ENCODE measurements around the gene ARHGAP26. TPM values are rescaled to one million over a fixed set of nuclear protein-coding genes. Genes with fewer than 3 reads are reported as not detected.

The ARHGAP26 gene
- total and polyA plus RNA-seq, 2 donors (not counting 3 experiments of a cell fraction or from before 2014, with no cell fraction given) = 3.1 to 16.2 TPM

DNA sequence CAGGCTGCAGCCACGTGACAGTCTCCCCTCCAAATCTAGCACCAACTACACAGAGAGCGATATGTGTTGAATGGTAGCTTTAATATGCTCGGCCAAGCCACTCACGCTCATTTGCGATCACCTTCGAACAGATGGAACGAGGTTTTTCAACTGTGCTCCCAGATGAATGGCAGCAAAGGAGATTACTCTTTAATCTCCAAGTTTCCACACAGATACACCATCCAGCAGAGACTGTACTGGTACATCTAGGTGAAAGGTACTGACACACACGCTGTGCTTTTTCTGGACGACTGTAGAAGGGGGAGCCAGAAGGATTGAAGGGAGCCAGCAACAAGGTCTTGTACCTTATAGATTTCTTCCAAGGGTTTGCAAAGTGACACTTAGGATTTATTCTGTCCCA, 369.4 kb downstream of the ARHGAP26 start:
- H3K9me3 ChIP-seq (replicated peaks; ENCODE audit: control insufficient read depth, insufficient read depth, low read length) = no peaks in the 10 kb centered on the region
- no peaks in the 10 kb centered on the region for H3K27me3 ChIP-seq (ENCODE audit: control insufficient read depth in 2 of 2, insufficient read depth in 2 of 2, low read length in 2 of 2)
- no peaks in the 10 kb centered on the region for H3K9me1 ChIP-seq (replicated peaks; ENCODE audit: control insufficient read depth, extremely low read depth, insufficient read depth, low read length)
- H3K4me3 ChIP-seq (replicated peaks in 1 of 3; ENCODE audit: insufficient read depth in 1 of 3, low read depth in 1 of 3, low read length in 3 of 3) = no peak overlapping the region
- BruUV-seq (replicated peaks) = no TSS peak
- H4K20me1 ChIP-seq (replicated peaks; ENCODE audit: control insufficient read depth, extremely low read depth, insufficient read depth, low read length) = no peaks in the 10 kb centered on the region
- ChIA-PET CTCF (interaction anchor here (1.1 to 4.4 kb wide), 4 partner anchors 9 to 264 kb away, joined by 3 to 18 read pairs (median 4); partner anchors contain the start of gene NR3C1), POLR2A (interaction anchor here (0.6 kb wide), 1 partner anchor 38 kb away, joined by 6 read pairs; no protein-coding TSS in a partner anchor)
- TF ChIP-seq POLR2AphosphoS5 (IDR thresholded peaks at IDR 0.05; ENCODE audit: insufficient read depth, low read depth, low read length) = no peak
- no peak for TF ChIP-seq EZH2 (IDR thresholded peaks at IDR 0.05; ENCODE audit: borderline replicate concordance, low read depth, low read length, severe bottlenecking)
- no peak for TF ChIP-seq MYC (IDR thresholded peaks at IDR 0.05; ENCODE audit: low read depth, low read length)
- TF ChIP-seq CTCF (IDR thresholded peaks at IDR 0.05; ENCODE audit: extremely low read depth in 1 of 2, insufficient read depth in 1 of 2, low read depth in 1 of 2, low read length in 2 of 2) = no peak
- no peak for TF ChIP-seq POLR2A (IDR thresholded peaks at IDR 0.05; ENCODE audit: low read depth, low read length)
- TF ChIP-seq JUN (IDR thresholded peaks at IDR 0.05; ENCODE audit: borderline replicate concordance, insufficient read depth, insufficient read length, low read depth) = no peak
- TF ChIP-seq, protein P1, sequence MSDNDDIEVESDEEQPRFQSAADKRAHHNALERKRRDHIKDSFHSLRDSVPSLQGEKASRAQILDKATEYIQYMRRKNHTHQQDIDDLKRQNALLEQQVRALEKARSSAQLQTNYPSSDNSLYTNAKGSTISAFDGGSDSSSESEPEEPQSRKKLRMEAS (IDR thresholded peaks at IDR 0.05; ENCODE audit: insufficient read depth, insufficient read length) = no peak
- TF ChIP-seq FOS (IDR thresholded peaks at IDR 0.05; ENCODE audit: borderline replicate concordance, insufficient read depth, low read length) = no peak
- H3K36me3 ChIP-seq (ENCODE audit: control insufficient read depth in 2 of 2, extremely low read depth in 1 of 2, insufficient read depth in 2 of 2, low read length in 2 of 2) = no peaks in the 10 kb centered on the region
- no peak overlapping the region for H3K4me2 ChIP-seq (ENCODE audit: insufficient read depth, low read length)
- no peak for FAIRE-seq
- H2AFZ ChIP-seq (ENCODE audit: low read depth, low read length) = no peak overlapping the region
- no peak overlapping the region for H3K9ac ChIP-seq (replicated peaks; ENCODE audit: extremely low read depth, insufficient read depth, low read length)
- H3K4me1 ChIP-seq (ENCODE audit: control insufficient read depth, extremely low read depth, insufficient read depth, low read length) = no peaks in the 10 kb centered on the region
- DNase-seq (ENCODE audit: low read depth, low spot score) = no peak
- dilution Hi-C loops (cut with MboI; ENCODE audit: extremely low pct_ligation_motif_present, low sequenced_read_pairs) (no loop called here), intact Hi-C loops (cut with micrococcal nuclease) (no loop called here)
- H3K27ac ChIP-seq (ENCODE audit: insufficient read depth, low read depth, low read length) = no peak overlapping the region
- no peaks in the 10 kb centered on the region for H3K79me2 ChIP-seq (ENCODE audit: control insufficient read depth, insufficient read depth, low read length)
